D341Med (cell line): ENCODE results near the gene ARID1B.
A peak's percentile ranks its signal among the peaks of the same experiment; 100 is the strongest.

Experiments used
- DNase-seq: peaks from one replicate; pipeline ENCODE4 v3.0.0; 2012; ENCODE audit warnings: low spot score

The ARID1B gene

GRCh38 chr6:157213426-157213825 lies 436.2 kb downstream of the ARID1B start:
- DNase-seq, result no peak

DNA sequence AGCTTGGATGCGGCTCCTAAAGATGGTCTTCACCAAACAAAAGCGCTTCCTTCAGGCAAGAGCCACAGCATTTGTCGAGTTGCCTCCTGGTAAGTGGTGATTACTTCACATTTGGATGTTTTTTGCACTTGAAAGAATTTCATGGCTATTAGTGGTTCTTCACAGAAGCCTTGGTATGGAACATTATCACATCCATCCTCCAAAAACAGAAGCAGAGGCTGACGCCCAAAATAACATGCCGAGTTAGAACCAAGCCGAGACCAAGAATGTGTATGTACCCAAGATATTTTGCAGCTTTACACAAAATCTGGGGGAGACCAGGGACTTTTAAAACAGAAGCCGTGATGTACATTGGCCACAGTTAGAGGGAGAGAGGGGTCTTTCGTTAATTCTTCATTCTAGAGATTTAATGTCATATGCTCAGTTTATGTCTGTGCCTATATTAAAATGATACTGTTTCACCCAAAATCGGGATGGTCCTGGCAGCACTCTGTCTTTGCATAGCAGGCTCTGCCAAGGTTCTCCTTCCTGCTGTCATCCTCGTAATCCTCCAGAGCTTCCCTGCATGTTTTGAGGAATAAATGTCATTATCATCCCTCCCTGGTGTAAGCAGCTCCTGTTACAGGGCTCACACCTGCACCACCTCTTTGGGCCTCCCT lies 436.9 kb downstream of the ARID1B start:
- DNase-seq, result no peak

- no peak for DNase-seq
Measured at GRCh38 chr6:157215717-157216116, 438.5 kb downstream of the ARID1B start.

DNA sequence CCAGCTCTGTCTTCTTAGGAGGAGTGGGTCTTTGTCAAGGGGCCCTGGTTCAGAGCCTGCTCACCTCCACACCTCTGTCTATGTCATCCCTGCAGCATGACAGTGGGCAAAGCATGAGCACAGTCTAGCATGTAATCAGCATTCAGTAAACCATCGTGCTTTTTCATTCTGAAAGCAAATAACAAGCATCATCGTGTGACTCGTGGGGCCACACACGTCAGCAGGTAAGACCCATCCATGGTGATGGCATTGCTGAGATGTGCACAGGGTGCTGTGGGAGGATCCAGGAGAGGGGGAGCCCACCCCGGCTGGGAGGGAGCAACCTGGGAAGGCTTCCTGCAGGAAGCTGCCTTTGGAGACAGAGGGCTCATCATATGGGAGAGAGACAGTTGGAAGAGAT lies 439.4 kb downstream of the ARID1B start:
- DNase-seq, result no peak

GRCh38 chr6:157217198-157217893 lies 440.2 kb downstream of the ARID1B start:
- DNase-seq, result no peak

DNA sequence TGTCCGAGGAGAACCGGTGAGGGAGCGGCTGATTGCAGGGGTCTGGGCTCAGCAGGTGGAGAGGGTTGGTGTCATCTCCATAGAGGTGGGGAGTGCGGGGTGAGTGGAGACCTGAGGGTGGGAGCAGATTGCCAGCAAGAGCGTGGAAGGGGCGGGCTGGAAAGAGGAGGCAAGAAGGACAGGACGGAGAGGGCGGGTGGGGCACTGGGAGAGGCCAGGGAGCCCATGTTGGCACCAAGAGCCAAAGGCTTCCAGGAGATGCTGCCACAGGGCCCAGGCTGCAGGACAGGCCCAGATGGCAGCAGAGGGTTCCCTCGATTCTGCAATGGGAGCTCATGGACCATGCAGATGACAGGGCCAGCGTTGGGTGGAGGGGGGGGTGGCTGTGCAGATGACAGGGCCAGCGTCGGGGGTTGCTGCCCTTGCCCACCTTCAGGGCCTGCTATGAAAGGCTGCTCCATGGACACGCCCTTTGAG lies 440.8 kb downstream of the ARID1B start:
- DNase-seq, result no peak

- no peak for DNase-seq
Measured at GRCh38 chr6:157218371-157219198, 441.4 kb downstream of the ARID1B start.

- no peak for DNase-seq
Measured at GRCh38 chr6:157219201-157220200, 442.3 kb downstream of the ARID1B start.

DNA sequence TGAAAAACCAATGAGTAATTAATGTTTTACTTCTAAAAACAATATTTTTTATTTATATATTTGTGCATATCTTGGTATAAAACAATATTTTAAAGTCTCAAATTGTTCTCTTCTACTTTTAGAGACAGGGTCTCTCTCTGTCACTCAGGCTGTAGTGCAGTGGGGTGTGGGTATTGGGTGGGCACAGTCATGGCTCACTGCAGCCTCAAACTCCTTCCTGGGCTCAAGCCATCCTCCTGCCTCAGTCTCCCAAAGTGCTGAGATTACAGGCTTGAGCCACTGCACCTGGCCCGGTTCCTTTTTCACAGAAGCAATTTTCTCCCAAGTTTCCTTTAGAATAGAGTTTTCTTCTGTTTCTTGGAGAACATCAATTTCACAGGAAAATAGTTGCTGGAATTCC lies 443.3 kb downstream of the ARID1B start:
- no peak for DNase-seq

- DNase-seq, result peak; percentile 94
Measured at GRCh38 chr6:157221049-157221816, 444.1 kb downstream of the ARID1B start.

GRCh38 chr6:157221817-157222175 lies 444.6 kb downstream of the ARID1B start:
- DNase-seq, result no peak

DNA sequence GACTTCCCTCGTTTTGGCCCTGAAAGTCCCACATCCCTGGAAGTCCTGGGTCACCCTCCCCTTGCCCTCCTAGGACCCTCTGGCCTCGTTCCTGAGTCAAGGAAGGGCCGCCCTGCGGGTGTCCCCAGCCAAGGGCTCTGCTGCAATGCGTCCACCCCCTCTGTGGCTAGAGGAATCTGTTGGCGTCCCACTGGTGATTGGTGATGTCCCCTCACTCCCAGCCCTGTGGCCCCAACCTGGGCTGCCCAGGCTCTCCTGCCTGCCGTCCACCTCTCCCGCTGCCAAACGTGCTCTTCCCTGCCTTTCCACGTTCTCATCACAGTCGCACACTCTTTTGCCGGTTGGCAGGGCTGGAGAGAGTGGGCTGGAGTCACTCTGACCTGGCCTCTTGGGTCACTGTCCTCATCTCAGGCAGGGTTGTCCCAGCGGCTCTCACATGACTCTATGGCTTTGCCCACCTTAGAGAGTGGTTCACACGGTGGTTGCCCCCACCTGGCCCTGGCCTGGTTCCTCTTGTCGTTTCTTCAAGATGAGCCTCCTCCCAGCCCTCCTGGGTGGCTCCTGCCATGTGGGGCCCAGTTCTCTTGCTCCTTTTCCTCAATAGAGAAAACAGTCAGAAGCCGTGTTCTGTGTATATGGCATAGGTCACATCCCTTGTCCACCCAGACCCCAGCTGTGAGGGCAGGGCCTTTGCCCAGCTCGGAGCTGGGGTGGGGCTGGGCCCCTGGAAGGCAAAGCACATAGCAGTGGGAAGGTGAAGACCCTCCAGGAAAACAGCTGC lies 445.2 kb downstream of the ARID1B start:
- no peak for DNase-seq

GRCh38 chr6:157223021-157223430 lies 445.8 kb downstream of the ARID1B start:
- DNase-seq, result no peak

- no peak for DNase-seq
Measured at GRCh38 chr6:157223511-157223910, 446.3 kb downstream of the ARID1B start.

- no peak for DNase-seq
Measured at GRCh38 chr6:157224178-157224950, 447.2 kb downstream of the ARID1B start.

- no peak for DNase-seq
Measured at GRCh38 chr6:157224951-157225574, 447.9 kb downstream of the ARID1B start.

DNA sequence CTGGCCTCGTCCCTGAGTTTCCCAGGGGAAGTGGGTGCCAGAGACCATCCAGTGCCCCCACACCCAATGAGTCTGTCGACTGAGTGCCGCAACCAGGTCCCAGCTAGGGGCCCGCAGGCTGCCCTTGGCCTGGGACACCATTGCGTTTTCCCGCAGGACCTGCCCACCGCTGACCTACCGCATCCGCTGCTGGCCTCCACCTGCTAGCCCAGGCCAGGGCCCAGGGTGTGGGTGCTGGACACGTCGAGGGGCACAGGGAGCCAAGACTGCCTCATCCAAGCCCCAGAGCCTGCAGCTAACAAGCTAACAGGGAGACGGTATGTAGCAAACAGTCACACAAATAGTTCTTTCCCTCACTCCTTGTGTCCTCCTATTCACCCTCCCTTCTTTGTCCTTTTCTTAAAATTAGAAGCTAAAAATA lies 448.4 kb downstream of the ARID1B start:
- no peak for DNase-seq

GRCh38 chr6:157226026-157226625 lies 448.9 kb downstream of the ARID1B start:
- no peak for DNase-seq
